Spleen (tissue), 11 donors: Measurements from ENCODE around the gene LRFN2. TPM values are rescaled to one million over a fixed set of nuclear protein-coding genes. Genes with fewer than 3 reads are reported as not detected.
A peak's percentile ranks its signal among the peaks of the same experiment; 100 is the strongest.

Experiments
- DNase-seq: peaks from one replicate; pipeline ENCODE4 v3.0.0-alpha.2; 2020
- H3K27ac ChIP-seq, 8 donors: fragments of 200-600 bp; sonication (generic) in 7 of 8; 1 replicate in 4 of 8; 2 replicates in 4 of 8; pipeline versions ENCODE4 v1.5.0 to v1.8.0; 2016 to 2021; ENCODE audit warnings: inconsistent platforms in 4 of 8, mild to moderate bottlenecking in 4 of 8, moderate library complexity in 1 of 8
- H3K27me3 ChIP-seq, 7 donors: fragments of 200-600 bp; sonication (generic) in 6 of 7; replicated peaks in 1 of 7; 1 replicate in 4 of 7; 2 replicates in 3 of 7; pipeline versions ENCODE4 v1.5.0 to v1.8.0; 2016 to 2021; ENCODE audit warnings: inconsistent platforms in 3 of 7, mild to moderate bottlenecking in 1 of 7
- H3K36me3 ChIP-seq, 6 donors: fragments of 200-600 bp; sonication (generic) in 5 of 6; 1 replicate in 4 of 6; 2 replicates in 2 of 6; pipeline versions ENCODE4 v1.5.0 to v1.8.0; 2016 to 2021; ENCODE audit warnings: inconsistent platforms in 2 of 6
- H3K4me1 ChIP-seq, 6 donors: fragments of 200-600 bp; sonication (generic) in 5 of 6; 1 replicate in 3 of 6; 2 replicates in 3 of 6; pipeline versions ENCODE4 v1.5.0 to v1.8.0; 2016 to 2021; ENCODE audit warnings: inconsistent platforms in 3 of 6
- H3K4me3 ChIP-seq, 8 donors: fragments of 200-600 bp; sonication (generic) in 7 of 8; 1 replicate in 4 of 8; 2 replicates in 4 of 8; pipeline versions ENCODE4 v1.5.0 to v1.8.0; 2016 to 2021; ENCODE audit warnings: inconsistent platforms in 4 of 8, mild to moderate bottlenecking in 4 of 8, moderate library complexity in 2 of 8
- H3K9me3 ChIP-seq, 8 donors: fragments of 200-600 bp; sonication (generic) in 7 of 8; 1 replicate in 4 of 8; 2 replicates in 4 of 8; pipeline versions ENCODE4 v1.5.0 to v1.8.0; 2016 to 2021; ENCODE audit warnings: inconsistent platforms in 4 of 8
- POLR2A ChIP-seq, 3 donors: fragments of 450-650 bp; IDR thresholded peaks; one replicate each; pipeline ENCODE4 v1.5.1; 2017; ENCODE audit warnings: antibody characterized with exemption in 3 of 3, mild to moderate bottlenecking in 1 of 3
- POLR2AphosphoS5 ChIP-seq, 3 donors: sonication (generic); formaldehyde crosslinking; IDR thresholded peaks; one replicate each; pipeline ENCODE4 v1.5.1; 2017; ENCODE audit warnings: antibody characterized with exemption in 3 of 3
- WGBS, 5 donors: extraction: QIAGEN DNeasy Blood & Tissue Kit in 3 of 5; methylation state at CpG; one replicate each; pipeline versions ENCODE4 v1.1.5 to v1.1.7; 2013 to 2018; 5-methylcytosine and 5-hydroxymethylcytosine counted together
- intact Hi-C: fragments of 100-400 bp; cut with DNase I; formaldehyde crosslinking; loops from one replicate; pipeline ENCODE4 v1.15.0; 2023; ENCODE audit warnings: low total_unique reads
- polyA plus RNA-seq, 3 donors: library from polyadenylated mRNA; stranded (reverse); fragments of 200-250 nt; gene quantifications; one replicate each; pipeline ENCODE4 v1.2.1, GENCODE V29; 2013
- total RNA-seq, 7 donors: library from RNA; depleted of rRNA in 3 of 7; stranded (reverse); fragments of >200 nt in 3 of 7; fragmentation: NEBNext Ultra II Directional in 4 of 7; extraction: Animal tissue kit (Norgen Biotek cat#: 25700) in 4 of 7; gene quantifications; one replicate each; pipeline versions ENCODE4 v1.1.0 to v1.2.1, GENCODE V29; 2016 to 2021
- TF ChIP-seq, protein P1 (sequence below), 11 experiments: fragments of 200-600 bp in 7 of 11; fragments of 450-650 bp in 4 of 11; sonication (generic) in 4 of 11; IDR thresholded peaks in 8 of 11; conservative IDR thresholded peaks in 3 of 11; 1 replicate in 7 of 11; 2 replicates in 4 of 11; pipeline versions ENCODE4 v1.4.0 to v1.8.0; 2016 to 2021; ENCODE audit warnings: antibody characterized with exemption in 11 of 11, inconsistent platforms in 4 of 11, mild to moderate bottlenecking in 1 of 11
- donor health status: healthy with polysubstance abuse.
- donor health status: DM: no; HTN: no; CAD: no; lungs with moderate emphysema.
- donor health status: DM: no; HTN: no; CAD: no.
- donor health status: Bipolar disorder and iron deficiency.
- donor health status: healthy.
- donor health status: DM: no; HTN: no; CAD: no.
- donor health status: DM: yes; HTN: yes; CAD: no.

The LRFN2 gene
- total and polyA plus RNA-seq, 10 donors = 0.05 to 6.0 (median 1.3) TPM

DNA sequence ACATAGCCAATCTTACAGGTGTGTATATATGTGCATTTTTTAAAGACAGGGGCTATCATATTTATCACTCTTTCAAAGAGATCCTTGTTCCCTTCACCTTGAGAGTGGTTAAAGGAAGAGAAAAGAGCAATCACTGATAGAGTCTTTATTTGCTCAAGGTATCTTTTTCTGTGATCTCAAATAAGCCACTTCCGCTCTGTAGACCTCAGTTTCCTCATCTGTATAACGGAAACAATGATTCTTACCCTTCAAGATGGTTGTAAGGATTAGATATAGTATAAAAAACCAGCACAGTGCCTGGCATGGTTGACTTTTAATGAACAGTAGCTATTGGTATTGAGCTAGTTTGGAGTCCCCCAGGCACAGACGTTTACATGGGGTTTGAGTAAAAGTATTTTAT lies 10.1 kb upstream of the LRFN2 start:
- WGBS, 5 donors = 69 to 83% (median 75%) methylated on average over 3 of the region's 3 CpGs
- H3K27ac ChIP-seq = no peak overlapping the region
- TF ChIP-seq POLR2A (IDR thresholded peaks at IDR 0.05) (no peak), POLR2AphosphoS5 (IDR thresholded peaks at IDR 0.05) (no peak)
- TF ChIP-seq, protein P1, sequence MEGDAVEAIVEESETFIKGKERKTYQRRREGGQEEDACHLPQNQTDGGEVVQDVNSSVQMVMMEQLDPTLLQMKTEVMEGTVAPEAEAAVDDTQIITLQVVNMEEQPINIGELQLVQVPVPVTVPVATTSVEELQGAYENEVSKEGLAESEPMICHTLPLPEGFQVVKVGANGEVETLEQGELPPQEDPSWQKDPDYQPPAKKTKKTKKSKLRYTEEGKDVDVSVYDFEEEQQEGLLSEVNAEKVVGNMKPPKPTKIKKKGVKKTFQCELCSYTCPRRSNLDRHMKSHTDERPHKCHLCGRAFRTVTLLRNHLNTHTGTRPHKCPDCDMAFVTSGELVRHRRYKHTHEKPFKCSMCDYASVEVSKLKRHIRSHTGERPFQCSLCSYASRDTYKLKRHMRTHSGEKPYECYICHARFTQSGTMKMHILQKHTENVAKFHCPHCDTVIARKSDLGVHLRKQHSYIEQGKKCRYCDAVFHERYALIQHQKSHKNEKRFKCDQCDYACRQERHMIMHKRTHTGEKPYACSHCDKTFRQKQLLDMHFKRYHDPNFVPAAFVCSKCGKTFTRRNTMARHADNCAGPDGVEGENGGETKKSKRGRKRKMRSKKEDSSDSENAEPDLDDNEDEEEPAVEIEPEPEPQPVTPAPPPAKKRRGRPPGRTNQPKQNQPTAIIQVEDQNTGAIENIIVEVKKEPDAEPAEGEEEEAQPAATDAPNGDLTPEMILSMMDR (IDR thresholded peaks at IDR 0.05 in 8 of 11, conservative IDR thresholded peaks at IDR 0.05 in 3 of 11) = no peak
- H3K9me3 ChIP-seq = no peaks in the 10 kb centered on the region
- no peaks in the 10 kb centered on the region for H3K4me1 ChIP-seq
- no peaks in the 10 kb centered on the region for H3K36me3 ChIP-seq
- no peak overlapping the region for H3K4me3 ChIP-seq
- no peak for DNase-seq
- peaks cover 0 to 54% (median 8%) of the 10 kb centered on the region in 7 donors for H3K27me3 ChIP-seq
- intact Hi-C loops = no loop called here

DNA sequence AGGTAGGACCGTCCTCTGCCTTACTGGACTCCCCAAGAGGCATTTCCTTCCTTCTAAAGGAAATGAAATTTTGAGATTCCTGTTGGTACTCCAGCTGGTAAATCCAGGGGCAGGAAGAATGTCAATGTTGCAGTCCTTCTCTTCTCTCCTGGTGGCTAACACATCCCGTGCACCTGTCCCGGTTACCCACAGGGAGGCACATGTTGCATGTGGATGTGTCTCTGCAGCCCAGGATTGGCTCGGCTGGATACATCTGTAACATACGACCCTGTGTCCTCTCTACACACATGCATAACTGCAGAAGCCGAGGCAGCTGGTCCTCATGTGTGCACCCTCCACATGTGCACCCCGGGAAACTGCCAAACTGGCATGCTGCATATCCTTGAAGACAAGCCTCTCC lies 1.3 kb upstream of the LRFN2 start:
- Histone ChIP-seq H3K36me3 (no peaks in the 10 kb centered on the region), H3K4me1 (peaks cover 0 to 34% (median 24%) of the 10 kb centered on the region in 6 donors), H3K27ac (no peak overlapping the region), H3K27me3 (peaks cover 0 to 63% (median 22%) of the 10 kb centered on the region in 7 donors), H3K4me3 (no peak overlapping the region), H3K9me3 (no peaks in the 10 kb centered on the region)
- intact Hi-C loops = loop anchor here (5.0 kb wide), 1 partner anchor 261 kb away; no protein-coding TSS in a partner anchor
- no peak for DNase-seq
- 59 to 70% (median 66%) methylated on average over 7 of the region's 7 CpGs for WGBS, 5 donors
- TF ChIP-seq, protein P1 (IDR thresholded peaks at IDR 0.05 in 8 of 11, conservative IDR thresholded peaks at IDR 0.05 in 3 of 11) = no peak
- TF ChIP-seq POLR2AphosphoS5 (IDR thresholded peaks at IDR 0.05) = no peak
- TF ChIP-seq POLR2A (IDR thresholded peaks at IDR 0.05) = no peak

DNA sequence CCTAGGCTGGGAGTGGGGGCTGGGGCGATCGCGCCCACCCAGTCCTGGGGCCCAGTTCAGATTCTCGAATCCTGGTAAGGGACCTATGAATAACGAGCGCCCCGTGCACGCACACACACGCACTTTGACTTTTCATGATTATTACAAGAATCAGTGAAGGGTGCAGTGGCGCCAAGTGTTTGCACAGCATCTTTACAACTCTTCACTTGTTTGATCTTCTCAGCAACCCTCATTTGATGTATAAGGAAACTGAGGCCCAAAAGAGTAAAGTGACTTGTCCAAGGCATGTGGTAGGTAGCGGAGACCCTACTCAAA lies 863 bp upstream of the LRFN2 start:
- H3K4me3 ChIP-seq = peak overlapping the region; percentile 25 to 72 (median 49)
- H3K27me3 ChIP-seq = peaks cover 0 to 67% (median 22%) of the 10 kb centered on the region in 7 donors

More for the DNA sequence above, 863 bp upstream of the LRFN2 start:
- 14 to 27% (median 16%) methylated on average over 8 to 11 of the region's 11 CpGs for WGBS, 5 donors
- TF ChIP-seq POLR2A (IDR thresholded peaks at IDR 0.05) (no peak), POLR2AphosphoS5 (IDR thresholded peaks at IDR 0.05) (no peak)
- TF ChIP-seq, protein P1 (IDR thresholded peaks at IDR 0.05 in 8 of 11, conservative IDR thresholded peaks at IDR 0.05 in 3 of 11) = no peak
- peaks cover 0 to 34% (median 24%) of the 10 kb centered on the region in 6 donors for H3K4me1 ChIP-seq
- no peaks in the 10 kb centered on the region for H3K36me3 ChIP-seq
- H3K27ac ChIP-seq = peak overlapping the region in 3 of 8 donors; percentile 64 to 74 (median 74)
- intact Hi-C loops = loop anchor here (5.0 kb wide), 1 partner anchor 261 kb away; no protein-coding TSS in a partner anchor
- DNase-seq = no peak
- H3K9me3 ChIP-seq = no peaks in the 10 kb centered on the region
